BLaER1 treated with 17β-estradiol and CSF1 and Interleukin-3, amounts not matched to agents 10 nM and 100 nM (cell line): ENCODE data around the gene SPATA1.

Source experiments
- H3K27ac ChIP-seq, 11 experiments: shearing (Covaris generic); formaldehyde crosslinking; 2 replicates each; pipeline ENCODE4 v1.8.1; 2022
- H3K27me3 ChIP-seq, 11 experiments: shearing (Covaris generic); formaldehyde crosslinking; 2 replicates each; pipeline ENCODE4 v1.8.1; 2022
- H3K36me3 ChIP-seq, 11 experiments: shearing (Covaris generic); formaldehyde crosslinking; 2 replicates each; pipeline ENCODE4 v1.8.1; 2022
- H3K4me1 ChIP-seq, 10 experiments: shearing (Covaris generic); formaldehyde crosslinking; 2 replicates each; pipeline ENCODE4 v1.8.1; 2022
- H3K4me2 ChIP-seq, 11 experiments: shearing (Covaris generic); formaldehyde crosslinking; 2 replicates each; pipeline ENCODE4 v1.8.1; 2022
- H3K4me3 ChIP-seq, 10 experiments: shearing (Covaris generic); formaldehyde crosslinking; 2 replicates each; pipeline ENCODE4 v1.8.1; 2022
- H3K9ac ChIP-seq, 11 experiments: shearing (Covaris generic); formaldehyde crosslinking; 2 replicates each; pipeline ENCODE4 v1.8.1; 2022
- H3K9me3 ChIP-seq, 11 experiments: shearing (Covaris generic); formaldehyde crosslinking; replicated peaks in 1 of 11; 2 replicates each; pipeline ENCODE4 v1.8.1; 2022
- H4K20me1 ChIP-seq, 11 experiments: shearing (Covaris generic); formaldehyde crosslinking; 2 replicates each; pipeline ENCODE4 v1.8.1; 2022
- Cebpa-rat ChIP-seq, 11 experiments: shearing (Covaris generic); IDR thresholded peaks; 2 replicates each; pipeline ENCODE4 v1.8.1; 2022

Gene SPATA1

GRCh38 chr1:84573481-84573966, 67.3 kb downstream of the SPATA1 start:
- H3K9me3 ChIP-seq: no peaks in the 10 kb centered on the region
- TF ChIP-seq Cebpa-rat (IDR thresholded peaks at IDR 0.05): no peak
- H3K4me2 ChIP-seq: peak overlapping the region; percentile 73 to 99 (median 91)
- H3K4me1 ChIP-seq: peaks cover 15 to 46% (median 22%) of the 10 kb centered on the region in 10 experiments
- peak overlapping the region; percentile 63 to 77 (median 70) for H3K4me3 ChIP-seq
- H3K9ac ChIP-seq: peak overlapping the region; percentile 92 to 100 (median 98)
- peaks cover 11 to 51% (median 22%) of the 10 kb centered on the region in 11 experiments; a peak in 21 of 22 replicates for H3K36me3 ChIP-seq
- H4K20me1 ChIP-seq: no peaks in the 10 kb centered on the region; a peak in 1 of 22 replicates
- peak overlapping the region; percentile 94 to 100 (median 99) for H3K27ac ChIP-seq
- no peaks in the 10 kb centered on the region for H3K27me3 ChIP-seq

GRCh38 chr1:84573967-84574842, 68.0 kb downstream of the SPATA1 start, which contains the start of gene CTBS:
CTBS (minus strand) TSS chr1:84574440; CDS start chr1:84574415, 25 bp downstream.
- Histone ChIP-seq H3K9ac (peak within 1 kb of the TSS; percentile 92 to 100 (median 98)), H3K4me1 (peaks cover 15 to 46% (median 22%) of the 10 kb centered on the region in 10 experiments), H3K4me3 (peak within 1 kb of the TSS; percentile 63 to 77 (median 70)), H3K27me3 (no peaks in the 10 kb centered on the region), H4K20me1 (no peaks in the 10 kb centered on the region; a peak in 1 of 22 replicates), H3K9me3 (0 out of 22 replicates have a peak, but pooled peaks cover 0 to 2% (median 0%) of the 10 kb centered on the region in 11 experiments), H3K36me3 (peaks cover 4 to 49% (median 15%) of the 10 kb centered on the region in 11 experiments; a peak in 20 of 22 replicates), H3K4me2 (peak within 1 kb of the TSS; percentile 75 to 99 (median 91)), H3K27ac (peak within 1 kb of the TSS; percentile 94 to 100 (median 99))
- peak in 8 of 11 experiments; percentile 15 to 58 (median 44); a peak in 5 of 22 replicates for TF ChIP-seq Cebpa-rat (IDR thresholded peaks at IDR 0.05)

GRCh38 chr1:84574936-84575335, 68.8 kb downstream of the SPATA1 start:
- peak overlapping the region; percentile 63 to 77 (median 70); a peak in 17 of 20 replicates for H3K4me3 ChIP-seq
- H3K9me3 ChIP-seq: 0 out of 22 replicates have a peak, but pooled peaks cover 0 to 2% (median 0%) of the 10 kb centered on the region in 11 experiments
- H3K27ac ChIP-seq: peak overlapping the region in 7 of 11 experiments; percentile 26 to 100 (median 99); a peak in 11 of 22 replicates
- H3K9ac ChIP-seq: peak overlapping the region in 8 of 11 experiments; percentile 20 to 100 (median 82); a peak in 10 of 22 replicates
- no peaks in the 10 kb centered on the region for H3K27me3 ChIP-seq
- H3K4me1 ChIP-seq: peaks cover 15 to 46% (median 22%) of the 10 kb centered on the region in 10 experiments
- peaks cover 0 to 47% (median 9%) of the 10 kb centered on the region in 11 experiments; a peak in 11 of 22 replicates for H3K36me3 ChIP-seq
- peak overlapping the region; percentile 64 to 86 (median 80) for H3K4me2 ChIP-seq
- no peaks in the 10 kb centered on the region; a peak in 1 of 22 replicates for H4K20me1 ChIP-seq
- no peak for TF ChIP-seq Cebpa-rat (IDR thresholded peaks at IDR 0.05)

GRCh38 chr1:84581648-84582047, 75.5 kb downstream of the SPATA1 start:
- H3K4me2 ChIP-seq: no peak overlapping the region
- no peak overlapping the region for H3K27ac ChIP-seq
- no peaks in the 10 kb centered on the region for H4K20me1 ChIP-seq
- H3K9me3 ChIP-seq: peaks cover 27 to 38% (median 33%) of the 10 kb centered on the region in 11 experiments
- no peak for TF ChIP-seq Cebpa-rat (IDR thresholded peaks at IDR 0.05)
- H3K4me1 ChIP-seq: peaks cover 0 to 9% (median 8%) of the 10 kb centered on the region in 10 experiments; a peak in 6 of 20 replicates
- H3K9ac ChIP-seq: no peak overlapping the region
- H3K4me3 ChIP-seq: no peak overlapping the region
- no peaks in the 10 kb centered on the region for H3K27me3 ChIP-seq
- H3K36me3 ChIP-seq: peaks cover 0 to 62% (median 0%) of the 10 kb centered on the region in 11 experiments; a peak in 9 of 22 replicates

GRCh38 chr1:84582802-84583587, 76.8 kb downstream of the SPATA1 start:
- H3K4me1 ChIP-seq: peaks cover 0 to 9% (median 8%) of the 10 kb centered on the region in 10 experiments; a peak in 6 of 20 replicates
- 0 out of 22 replicates have a peak overlapping the region, but pooled peaks of 2 of the 11 experiments have one; percentile 6 to 14 for H3K27ac ChIP-seq
- peaks cover 27 to 38% (median 33%) of the 10 kb centered on the region in 11 experiments for H3K9me3 ChIP-seq
- no peaks in the 10 kb centered on the region for H3K27me3 ChIP-seq
- H3K4me3 ChIP-seq: no peak overlapping the region
- TF ChIP-seq Cebpa-rat (IDR thresholded peaks at IDR 0.05): no peak
- peak overlapping the region in 4 of 11 experiments; percentile 3 to 30 (median 12); a peak in 1 of 22 replicates for H3K4me2 ChIP-seq
- peaks cover 0 to 51% (median 0%) of the 10 kb centered on the region in 11 experiments; a peak in 9 of 22 replicates for H3K36me3 ChIP-seq
- no peak overlapping the region for H3K9ac ChIP-seq
- no peaks in the 10 kb centered on the region for H4K20me1 ChIP-seq

GRCh38 chr1:84583648-84584047, 77.5 kb downstream of the SPATA1 start:
- H3K4me2 ChIP-seq: 0 out of 22 replicates have a peak overlapping the region, but pooled peaks of 2 of the 11 experiments have one; percentile 3 to 19
- TF ChIP-seq Cebpa-rat (IDR thresholded peaks at IDR 0.05): no peak

GRCh38 chr1:84584126-84584525, 77.9 kb downstream of the SPATA1 start:
- Histone ChIP-seq H3K4me2 (no peak overlapping the region), H4K20me1 (no peaks in the 10 kb centered on the region), H3K9ac (no peak overlapping the region), H3K4me3 (no peak overlapping the region), H3K9me3 (peaks cover 27 to 38% (median 33%) of the 10 kb centered on the region in 11 experiments), H3K27ac (no peak overlapping the region), H3K36me3 (peaks cover 0 to 41% (median 0%) of the 10 kb centered on the region in 11 experiments; a peak in 9 of 22 replicates), H3K27me3 (no peaks in the 10 kb centered on the region), H3K4me1 (peaks cover 0 to 9% (median 8%) of the 10 kb centered on the region in 10 experiments; a peak in 6 of 20 replicates)
- TF ChIP-seq Cebpa-rat (IDR thresholded peaks at IDR 0.05): no peak

More at GRCh38 chr1:84583648-84584047, 77.5 kb downstream of the SPATA1 start:
- H3K4me3 ChIP-seq: no peak overlapping the region
- peaks cover 0 to 9% (median 8%) of the 10 kb centered on the region in 10 experiments; a peak in 6 of 20 replicates for H3K4me1 ChIP-seq
- peaks cover 27 to 38% (median 33%) of the 10 kb centered on the region in 11 experiments for H3K9me3 ChIP-seq
- peaks cover 0 to 45% (median 0%) of the 10 kb centered on the region in 11 experiments; a peak in 9 of 22 replicates for H3K36me3 ChIP-seq
- no peaks in the 10 kb centered on the region for H4K20me1 ChIP-seq
- H3K27me3 ChIP-seq: no peaks in the 10 kb centered on the region
- H3K27ac ChIP-seq: no peak overlapping the region
- no peak overlapping the region for H3K9ac ChIP-seq

- no peak overlapping the region for H3K27ac ChIP-seq
- H3K4me1 ChIP-seq: peaks cover 0 to 9% (median 8%) of the 10 kb centered on the region in 10 experiments; a peak in 6 of 20 replicates
- H3K4me3 ChIP-seq: no peak overlapping the region
- H3K27me3 ChIP-seq: no peaks in the 10 kb centered on the region
- peaks cover 0 to 31% (median 0%) of the 10 kb centered on the region in 11 experiments; a peak in 9 of 22 replicates for H3K36me3 ChIP-seq
- no peaks in the 10 kb centered on the region for H4K20me1 ChIP-seq
- no peak overlapping the region for H3K9ac ChIP-seq
- no peak overlapping the region for H3K4me2 ChIP-seq
- TF ChIP-seq Cebpa-rat (IDR thresholded peaks at IDR 0.05): no peak
- H3K9me3 ChIP-seq: peaks cover 31 to 40% (median 34%) of the 10 kb centered on the region in 11 experiments
These were observed 79.6 kb downstream of the SPATA1 start for GRCh38 chr1:84585803-84586202.
